ENCODE measurements around the gene MMAB.

The MMAB gene

DNA sequence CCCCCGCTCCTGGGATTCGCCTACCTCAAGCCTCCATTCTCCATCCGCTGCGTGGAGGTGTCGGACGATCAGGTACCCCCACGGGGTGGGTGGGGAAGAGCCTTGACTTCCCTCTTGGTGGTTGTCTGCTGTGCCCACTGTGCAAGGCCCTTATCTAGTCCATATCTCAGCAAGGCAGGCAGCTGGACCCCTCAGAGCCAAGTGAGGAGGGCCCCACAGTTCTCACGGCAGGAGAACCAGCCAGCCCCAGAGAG lies 39.9 kb downstream of the MMAB start:
- H3K9me3 ChIP-seq (ENCODE audit: insufficient read depth, low read length) = no peaks in the 10 kb centered on the region
- no peaks in the 10 kb centered on the region for H3K4me1 ChIP-seq (ENCODE audit: low read length)
- H3K36me3 ChIP-seq (replicated peaks; ENCODE audit: low read depth, low read length) = no peaks in the 10 kb centered on the region
- no peak overlapping the region for H3K9ac ChIP-seq (ENCODE audit: low read length)
- H3K79me2 ChIP-seq (ENCODE audit: low read length) = no peaks in the 10 kb centered on the region
- H3K27me3 ChIP-seq (ENCODE audit: low read depth, low read length) = no peaks in the 10 kb centered on the region
- no peak overlapping the region for H2AFZ ChIP-seq (ENCODE audit: low read depth, low read length)
- no peak overlapping the region for H3K4me3 ChIP-seq (ENCODE audit: low read length)
- TF ChIP-seq CTCF (IDR thresholded peaks at IDR 0.05; ENCODE audit: low read depth, low read length) (no peak), EZH2phosphoT487 (IDR thresholded peaks at IDR 0.05; ENCODE audit: low read depth) (no peak)
- H4K20me1 ChIP-seq (ENCODE audit: insufficient read depth, low read length) = no peaks in the 10 kb centered on the region
- H3K27ac ChIP-seq (ENCODE audit: low read length) = no peak overlapping the region
- H3K4me2 ChIP-seq (ENCODE audit: low read length) = no peak overlapping the region

DNA sequence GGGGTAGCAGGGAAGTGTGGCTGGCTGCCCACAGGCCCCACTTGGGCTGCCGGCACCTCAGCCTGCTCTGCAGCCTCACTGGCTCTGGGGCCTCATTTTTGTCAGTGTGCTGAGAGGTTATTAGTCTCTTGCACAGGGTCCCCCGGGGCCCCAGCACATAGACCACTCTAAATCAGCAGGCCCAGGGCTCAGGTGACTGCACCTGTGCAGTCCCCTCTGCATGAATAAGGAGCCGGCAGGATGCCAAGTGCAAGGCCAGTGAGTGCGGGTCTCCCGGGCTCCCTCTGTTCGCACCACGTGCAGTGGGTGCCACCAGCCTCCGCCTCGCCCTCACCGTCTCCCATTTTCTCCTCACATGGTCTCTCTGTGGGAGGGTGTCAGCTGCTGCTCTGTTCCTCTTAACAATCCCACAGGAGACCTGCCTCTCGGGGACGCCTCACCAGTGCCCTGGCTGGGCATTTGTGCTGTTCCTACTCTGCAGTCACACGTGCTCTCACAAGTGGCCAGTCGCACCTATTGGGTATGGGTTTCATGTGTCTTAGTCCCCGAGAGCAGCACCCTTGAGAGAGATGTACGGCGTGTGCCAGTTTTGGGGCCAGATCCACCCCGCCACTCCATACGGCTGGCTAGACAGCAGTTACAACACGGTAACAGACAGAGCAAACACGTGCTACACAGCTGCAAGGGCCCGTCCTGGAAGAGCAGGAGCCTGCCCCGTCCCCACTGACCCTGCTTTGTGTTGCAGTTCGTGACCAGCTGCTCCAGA lies 40.4 kb downstream of the MMAB start:
- Histone ChIP-seq H3K36me3 (replicated peaks; ENCODE audit: low read depth, low read length) (no peaks in the 10 kb centered on the region), H4K20me1 (ENCODE audit: insufficient read depth, low read length) (no peaks in the 10 kb centered on the region), H3K27ac (ENCODE audit: low read length) (no peak overlapping the region), H2AFZ (ENCODE audit: low read depth, low read length) (no peak overlapping the region), H3K79me2 (ENCODE audit: low read length) (no peaks in the 10 kb centered on the region), H3K9me3 (ENCODE audit: insufficient read depth, low read length) (no peaks in the 10 kb centered on the region), H3K27me3 (ENCODE audit: low read depth, low read length) (no peaks in the 10 kb centered on the region), H3K4me3 (ENCODE audit: low read length) (no peak overlapping the region), H3K9ac (ENCODE audit: low read length) (no peak overlapping the region), H3K4me2 (ENCODE audit: low read length) (no peak overlapping the region), H3K4me1 (ENCODE audit: low read length) (no peaks in the 10 kb centered on the region)
- no peak for TF ChIP-seq EZH2phosphoT487 (IDR thresholded peaks at IDR 0.05; ENCODE audit: low read depth)
- no peak for TF ChIP-seq CTCF (IDR thresholded peaks at IDR 0.05; ENCODE audit: low read depth, low read length)

- H3K9ac ChIP-seq (ENCODE audit: low read length) = no peak overlapping the region
- no peaks in the 10 kb centered on the region for H3K4me1 ChIP-seq (ENCODE audit: low read length)
- no peaks in the 10 kb centered on the region for H3K36me3 ChIP-seq (replicated peaks; ENCODE audit: low read depth, low read length)
- H3K9me3 ChIP-seq (ENCODE audit: insufficient read depth, low read length) = no peaks in the 10 kb centered on the region
- H3K27ac ChIP-seq (ENCODE audit: low read length) = no peak overlapping the region
- TF ChIP-seq EZH2phosphoT487 (IDR thresholded peaks at IDR 0.05; ENCODE audit: low read depth) (no peak), CTCF (IDR thresholded peaks at IDR 0.05; ENCODE audit: low read depth, low read length) (no peak)
- no peaks in the 10 kb centered on the region for H4K20me1 ChIP-seq (ENCODE audit: insufficient read depth, low read length)
- no peak overlapping the region for H2AFZ ChIP-seq (ENCODE audit: low read depth, low read length)
- H3K27me3 ChIP-seq (ENCODE audit: low read depth, low read length) = no peaks in the 10 kb centered on the region
- H3K4me3 ChIP-seq (ENCODE audit: low read length) = no peak overlapping the region
- no peak overlapping the region for H3K4me2 ChIP-seq (ENCODE audit: low read length)
- no peaks in the 10 kb centered on the region for H3K79me2 ChIP-seq (ENCODE audit: low read length)
Observed at GRCh38 chr12:109531411-109531810, 41.9 kb downstream of the MMAB start.

- no peak overlapping the region for H3K27ac ChIP-seq (ENCODE audit: low read length)
- H3K4me3 ChIP-seq (ENCODE audit: low read length) = no peak overlapping the region
- H3K9ac ChIP-seq (ENCODE audit: low read length) = no peak overlapping the region
- H3K9me3 ChIP-seq (ENCODE audit: insufficient read depth, low read length) = no peaks in the 10 kb centered on the region
- H3K4me2 ChIP-seq (ENCODE audit: low read length) = no peak overlapping the region
- H3K4me1 ChIP-seq (ENCODE audit: low read length) = no peaks in the 10 kb centered on the region
- H3K36me3 ChIP-seq (replicated peaks; ENCODE audit: low read depth, low read length) = no peaks in the 10 kb centered on the region
- no peak overlapping the region for H2AFZ ChIP-seq (ENCODE audit: low read depth, low read length)
- H4K20me1 ChIP-seq (ENCODE audit: insufficient read depth, low read length) = no peaks in the 10 kb centered on the region
- TF ChIP-seq CTCF (IDR thresholded peaks at IDR 0.05; ENCODE audit: low read depth, low read length) = no peak
- no peaks in the 10 kb centered on the region for H3K79me2 ChIP-seq (ENCODE audit: low read length)
- H3K27me3 ChIP-seq (ENCODE audit: low read depth, low read length) = no peaks in the 10 kb centered on the region
Observed at GRCh38 chr12:109529691-109530640, 43.3 kb downstream of the MMAB start.

Data from OCI-LY3 (cell line).